ENCODE measurements around the gene MEGF6.

MEGF6 gene

DNA sequence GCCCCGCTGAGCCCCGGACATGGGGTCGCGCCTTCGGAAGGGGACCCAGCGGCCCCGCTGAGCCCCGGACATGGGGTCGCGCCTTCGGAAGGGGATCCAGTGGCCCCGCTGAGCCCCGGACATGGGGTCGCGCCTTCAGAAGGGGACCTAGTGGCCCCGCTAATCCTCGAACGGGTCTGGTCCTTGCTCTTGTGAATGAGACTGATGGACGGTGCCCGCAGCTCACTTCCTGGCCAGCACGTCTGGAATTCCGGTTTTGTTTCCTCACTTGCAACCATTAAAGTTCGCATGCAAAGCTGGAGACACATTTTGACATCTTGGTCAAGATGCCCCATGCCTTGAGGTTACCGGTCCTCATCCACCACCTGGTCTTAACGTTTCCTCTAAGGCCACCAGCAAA is 33.0 kb upstream of the MEGF6 start:
- no peak for DNase-seq (ENCODE audit: low read depth in 2 of 2)

DNA sequence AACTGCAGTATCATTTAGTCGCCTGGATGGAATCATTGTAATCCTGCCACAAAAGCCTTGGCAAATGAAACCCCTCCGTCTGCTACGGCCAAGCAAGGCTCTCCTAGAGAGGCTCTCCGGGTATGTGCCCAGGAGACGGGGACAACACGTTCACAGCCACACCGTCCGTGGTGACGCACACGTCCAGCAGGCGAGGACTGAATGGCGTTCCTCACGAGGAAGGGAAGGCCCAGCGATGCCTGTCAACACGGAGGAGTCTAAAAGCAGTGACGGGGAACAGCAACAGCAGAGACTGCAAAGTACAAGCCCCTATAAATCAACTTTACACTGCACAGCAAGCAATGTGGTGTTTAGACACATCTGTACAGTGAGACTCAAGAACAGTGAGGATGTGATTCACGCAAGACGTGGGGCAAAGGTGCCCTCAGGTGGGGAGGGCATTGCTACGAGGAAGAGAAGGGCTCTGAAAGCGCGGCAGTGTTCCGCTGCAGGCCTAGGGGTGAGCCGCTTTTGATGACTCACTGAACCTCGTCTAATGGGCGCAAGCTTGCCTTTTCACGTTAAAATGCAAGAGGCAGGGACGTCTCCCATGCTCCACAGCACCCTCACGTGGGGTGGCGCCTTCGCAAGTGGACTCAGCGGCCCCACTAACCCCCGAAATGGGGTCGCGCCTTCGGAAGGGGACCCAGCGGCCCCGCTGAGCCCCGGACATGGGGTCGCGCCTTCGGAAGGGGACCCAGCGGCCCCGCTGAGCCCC is 31.8 kb upstream of the MEGF6 start:
- no peak for DNase-seq (ENCODE audit: low read depth in 2 of 2)

DNA sequence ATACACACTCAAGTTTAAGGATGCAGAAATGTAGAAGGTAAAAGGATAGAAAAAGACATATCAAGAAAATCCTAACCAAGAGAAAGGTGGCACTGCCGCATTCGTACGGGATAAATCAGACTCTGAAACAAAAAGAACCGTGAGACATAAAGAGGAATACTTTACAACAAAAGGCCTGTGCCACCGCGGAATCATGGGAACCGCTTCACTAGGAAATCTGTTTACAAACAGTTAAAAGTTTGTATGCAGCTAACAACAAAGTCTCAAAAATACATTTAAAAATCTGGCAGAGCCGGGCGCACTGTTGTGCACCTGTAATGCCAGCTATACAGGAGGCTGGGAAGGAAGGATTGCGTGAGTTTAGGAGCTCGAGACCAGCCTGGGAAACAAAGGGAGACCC is 30.5 kb upstream of the MEGF6 start:
- DNase-seq (ENCODE audit: low read depth in 2 of 2): no peak

DNA sequence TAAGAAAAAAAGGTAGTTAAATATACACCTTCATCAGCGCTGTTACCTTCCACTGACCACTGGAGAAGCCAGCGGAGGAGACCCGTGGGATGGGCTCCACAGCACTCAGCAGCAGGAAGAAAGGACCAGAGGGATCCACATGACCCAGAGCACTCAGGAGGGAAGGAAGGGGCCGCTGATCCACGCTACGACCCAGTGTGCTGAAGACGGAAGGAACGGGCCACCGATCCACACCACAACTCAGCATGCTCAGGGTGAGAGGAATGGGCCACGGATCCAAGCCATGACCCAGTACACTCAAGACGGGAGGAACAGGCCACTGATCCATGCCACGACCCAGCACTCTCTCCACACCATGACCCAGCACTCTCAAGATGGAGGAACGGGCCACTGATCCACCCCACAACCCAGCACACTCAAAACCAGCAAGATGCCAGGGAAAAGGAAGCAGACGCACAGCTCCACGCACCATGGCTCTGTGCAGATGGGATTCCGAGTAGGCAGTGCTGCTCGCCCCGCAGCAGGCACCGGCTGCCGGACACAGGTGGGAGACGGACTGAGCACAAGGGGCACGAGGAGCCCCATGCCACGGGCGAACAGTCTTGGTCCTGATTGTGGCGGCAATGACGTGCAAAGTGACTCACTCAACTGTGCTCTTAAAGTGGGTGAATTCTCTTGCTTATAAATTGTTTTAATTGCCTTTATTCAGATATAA is 29.9 kb upstream of the MEGF6 start:
- no peak for DNase-seq (ENCODE audit: low read depth in 2 of 2)

DNA sequence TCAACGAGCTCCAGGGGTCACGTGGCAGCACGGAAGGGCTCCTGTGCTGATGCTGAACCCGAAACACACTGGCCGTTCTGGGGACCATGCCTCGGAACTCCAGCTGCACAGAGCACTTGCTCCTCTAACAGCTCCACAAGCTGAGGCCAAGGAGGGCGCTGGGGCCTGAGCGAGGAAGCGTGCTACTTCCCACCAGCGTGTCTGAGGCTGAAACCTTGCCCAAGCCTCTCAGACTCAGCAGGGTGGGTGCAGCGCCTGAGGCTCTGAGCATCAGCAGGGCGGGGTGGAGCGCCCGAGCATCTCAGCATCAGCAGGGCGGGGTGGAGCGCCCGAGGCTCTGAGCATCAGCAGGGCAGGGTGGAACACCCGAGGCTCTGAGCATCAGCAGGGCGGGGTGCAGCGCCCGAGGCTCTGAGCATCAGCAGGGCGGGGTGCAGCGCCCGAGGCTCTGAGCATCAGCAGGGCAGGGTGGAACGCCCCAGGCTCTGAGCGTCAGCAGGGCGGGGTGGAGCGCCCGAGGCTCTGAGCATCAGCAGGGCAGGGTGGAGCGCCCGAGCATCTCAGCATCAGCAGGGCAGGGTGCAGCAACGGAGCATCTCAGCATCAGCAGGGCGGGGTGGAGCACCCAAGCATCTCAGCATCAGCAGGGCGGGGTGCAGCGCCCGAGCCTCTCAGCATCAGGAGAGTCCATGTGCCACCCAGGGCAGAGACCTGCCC is 29.0 kb upstream of the MEGF6 start:
- DNase-seq (ENCODE audit: low read depth in 2 of 2): no peak

DNA sequence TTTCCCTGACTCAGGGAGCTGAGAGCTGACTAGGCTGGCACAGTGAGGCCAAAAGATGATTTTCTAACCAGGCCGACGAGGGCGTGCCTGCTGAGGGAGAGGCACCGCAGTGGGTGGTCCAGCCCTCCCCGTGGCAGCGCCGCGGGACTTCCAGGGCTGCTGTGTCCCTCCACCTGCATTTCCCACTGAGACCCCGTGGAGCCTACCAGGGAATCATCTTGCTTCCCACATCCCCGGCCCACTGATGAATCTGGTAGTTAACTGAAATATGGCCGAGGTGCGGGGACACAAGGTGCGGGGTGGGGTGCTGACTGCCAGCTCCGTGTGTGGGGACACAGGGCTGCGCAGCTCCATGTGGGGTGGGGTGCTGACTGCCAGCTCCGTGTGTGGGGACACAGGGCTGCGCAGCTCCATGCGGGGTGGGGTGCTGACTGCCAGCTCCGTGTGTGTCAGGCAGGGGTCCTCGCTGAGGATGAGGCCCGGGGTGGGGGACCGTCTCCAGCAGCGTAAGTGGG is 28.1 kb upstream of the MEGF6 start:
- no peak for DNase-seq (ENCODE audit: low read depth in 2 of 2)

DNA sequence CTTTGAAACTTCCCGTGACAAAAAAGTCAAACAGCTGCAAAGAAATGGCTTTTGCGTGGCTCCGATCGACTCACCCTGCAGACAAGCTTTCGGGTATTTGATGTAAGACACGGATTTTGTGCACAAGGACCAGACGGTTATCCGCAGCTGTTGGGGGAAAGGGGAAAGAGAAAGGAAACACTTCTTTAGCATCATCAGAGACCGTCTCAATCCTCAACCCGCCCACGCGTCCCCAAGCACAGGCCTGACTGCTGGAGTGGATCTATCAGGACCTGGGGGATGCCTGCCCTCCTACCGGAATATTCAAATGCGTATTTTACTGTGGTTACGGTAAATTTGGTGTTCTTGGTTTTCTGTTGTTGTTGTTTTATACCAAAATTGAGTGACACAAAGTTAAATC is 27.4 kb upstream of the MEGF6 start:
- no peak for DNase-seq (ENCODE audit: low read depth in 2 of 2)

DNA sequence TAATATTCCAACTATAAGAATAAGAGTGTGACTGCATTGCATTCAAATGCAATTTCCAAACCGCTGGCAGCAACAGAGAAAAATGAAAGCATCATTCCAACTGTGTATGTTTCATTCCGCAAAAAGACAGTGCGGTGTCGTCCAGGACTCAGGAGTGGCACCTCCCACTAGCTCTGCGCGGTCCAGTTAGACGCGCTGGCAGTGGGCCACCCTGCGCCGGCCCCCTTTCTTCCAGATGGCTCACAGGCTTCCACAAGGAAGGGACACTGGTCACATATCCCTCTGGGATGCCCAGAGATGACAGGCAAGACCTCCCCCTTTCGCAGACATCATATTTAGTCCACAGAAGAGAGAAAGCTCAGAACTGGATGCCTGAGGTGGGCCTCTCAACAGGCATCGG is 26.7 kb upstream of the MEGF6 start:
- DNase-seq (ENCODE audit: low read depth in 2 of 2): no peak

DNA sequence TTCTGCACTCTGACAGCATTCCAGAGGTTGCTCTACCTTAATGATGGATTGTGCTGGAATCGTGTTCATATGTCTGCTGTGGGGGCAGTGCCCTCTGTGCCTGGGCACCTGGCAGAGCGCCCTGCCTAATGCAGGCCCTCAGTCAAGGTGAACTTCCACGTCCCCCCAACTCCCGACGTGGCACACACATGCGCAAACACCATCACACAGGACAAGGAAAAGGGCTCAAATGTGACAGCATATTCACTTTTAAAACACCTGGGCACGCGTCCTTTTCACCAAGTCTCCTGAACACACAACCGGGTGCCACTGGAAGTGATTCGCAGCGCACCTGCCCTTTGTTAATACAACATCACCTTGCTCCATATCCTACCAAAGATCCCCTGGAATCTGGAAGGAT is 25.2 kb upstream of the MEGF6 start:
- no peak for DNase-seq (ENCODE audit: low read depth in 2 of 2)

DNA sequence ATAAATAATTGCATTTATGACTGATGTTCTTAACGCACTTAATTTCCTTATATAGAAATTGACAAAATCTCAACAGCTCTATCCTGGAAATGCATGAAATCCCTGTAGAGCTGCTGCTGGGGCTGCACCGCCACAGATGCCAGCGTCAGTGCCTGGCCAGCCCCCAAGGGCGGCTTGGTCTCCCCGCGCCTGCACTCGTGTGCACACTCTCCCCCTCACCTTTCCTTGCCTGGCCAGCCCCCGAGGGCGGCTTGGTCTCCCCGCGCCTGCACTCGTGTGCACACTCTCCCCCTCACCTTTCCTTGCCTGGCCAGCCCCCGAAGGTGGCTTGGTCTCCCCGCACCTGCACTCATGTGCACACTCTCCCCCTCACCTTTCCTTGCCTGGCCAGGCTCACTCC is 24.8 kb upstream of the MEGF6 start:
- DNase-seq (ENCODE audit: low read depth in 2 of 2): no peak

DNA sequence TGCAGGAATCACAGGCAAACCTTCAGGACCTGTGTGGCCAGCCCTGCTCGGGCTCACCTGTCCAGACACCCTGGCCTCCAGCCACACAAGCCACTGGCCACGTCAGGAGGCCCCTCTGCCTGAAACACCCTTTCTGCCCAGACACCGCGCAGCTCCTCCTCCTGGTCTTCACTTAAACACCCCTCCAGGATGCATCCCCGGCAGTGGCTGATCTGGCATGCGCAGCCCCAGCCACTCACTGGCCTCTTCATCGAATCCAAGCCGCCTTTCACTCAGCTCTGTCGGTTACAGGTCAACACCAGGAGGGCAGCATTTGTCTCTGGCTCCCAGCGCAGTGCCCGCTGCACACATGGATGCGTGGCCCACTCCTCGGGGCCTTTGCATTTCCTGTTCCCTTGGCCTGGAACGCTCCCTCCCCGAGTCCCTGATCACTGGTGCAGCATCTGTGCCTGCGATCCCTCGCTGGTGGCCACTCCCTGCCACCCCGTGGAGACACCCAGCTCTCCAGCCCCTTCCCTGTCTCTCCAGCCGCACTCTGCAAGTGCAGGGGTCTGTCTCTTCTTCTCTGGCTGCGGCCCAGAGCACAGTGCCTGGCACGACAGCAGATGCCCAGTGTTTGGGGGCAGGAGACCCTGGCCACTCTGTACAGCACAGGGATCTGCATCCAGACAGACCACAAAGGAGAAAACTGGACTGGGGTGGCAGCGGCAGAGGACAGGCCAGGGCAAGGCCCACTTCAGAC is 22.9 kb upstream of the MEGF6 start:
- no peak for DNase-seq (ENCODE audit: low read depth in 2 of 2)

DNA sequence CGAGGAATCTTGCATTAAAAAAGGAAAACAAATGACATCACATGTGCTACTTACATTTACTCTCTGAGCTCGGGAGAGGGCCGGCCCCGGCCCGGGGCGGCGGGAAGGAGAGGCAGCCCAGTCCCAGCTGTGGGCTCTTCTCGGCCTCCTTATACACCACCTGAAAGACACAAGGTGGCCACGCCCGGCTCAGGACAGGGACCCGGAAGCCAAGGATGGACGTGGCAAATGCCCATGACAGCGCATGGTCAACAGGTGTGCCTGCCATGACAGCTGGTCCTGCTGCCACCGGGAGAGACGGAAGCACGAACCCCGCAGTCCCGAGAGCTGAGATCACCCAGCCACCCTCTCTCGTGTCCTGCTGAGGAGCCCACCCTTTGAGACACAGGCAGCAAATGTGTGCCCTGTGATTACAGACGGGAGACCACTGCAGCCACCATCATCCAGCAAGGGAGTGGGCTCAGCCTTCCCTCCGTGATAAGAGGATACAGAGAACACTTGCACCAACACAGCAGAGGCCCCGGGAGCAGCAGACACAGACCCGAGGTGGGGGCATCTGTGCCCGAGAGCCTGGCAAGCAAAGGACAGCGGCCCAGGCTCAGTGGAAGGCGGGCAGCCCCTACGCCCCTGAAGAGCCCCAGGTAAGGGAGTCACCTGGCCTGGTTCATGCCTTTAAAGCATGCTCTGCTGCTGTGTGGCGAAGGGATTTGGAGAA is 22.2 kb upstream of the MEGF6 start:
- no peak for DNase-seq (ENCODE audit: low read depth in 2 of 2)

DNA sequence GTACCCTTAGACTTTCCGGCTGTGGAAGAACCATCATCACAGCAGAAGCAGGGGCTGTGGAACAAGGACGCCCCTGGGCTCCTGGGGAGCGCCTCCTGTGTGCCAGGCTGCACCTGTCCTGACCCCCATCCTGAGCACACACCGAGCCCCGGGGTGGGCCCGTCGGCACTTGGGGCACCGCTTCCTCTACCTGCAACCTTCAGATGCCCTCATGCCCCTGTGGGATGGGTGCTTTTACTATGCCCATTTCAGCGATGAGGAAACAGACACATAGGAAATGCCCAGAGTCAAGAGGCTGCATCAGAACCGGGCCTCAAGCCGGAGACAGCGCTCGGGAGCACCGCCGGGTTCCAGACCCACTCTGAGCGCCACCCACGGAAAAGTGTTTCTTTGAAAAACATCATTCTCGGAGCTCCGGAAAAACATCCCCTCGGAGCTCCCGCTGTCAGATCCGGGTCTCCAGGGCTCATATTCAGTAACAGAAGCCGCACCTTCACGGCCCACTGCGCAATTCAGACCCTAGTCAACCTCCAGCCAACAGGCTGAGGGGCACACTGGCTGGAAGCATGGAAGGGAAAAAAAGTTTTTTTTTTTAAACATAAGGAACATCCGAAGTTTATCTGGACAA is 21.5 kb upstream of the MEGF6 start:
- DNase-seq (ENCODE audit: low read depth in 2 of 2): no peak

DNA sequence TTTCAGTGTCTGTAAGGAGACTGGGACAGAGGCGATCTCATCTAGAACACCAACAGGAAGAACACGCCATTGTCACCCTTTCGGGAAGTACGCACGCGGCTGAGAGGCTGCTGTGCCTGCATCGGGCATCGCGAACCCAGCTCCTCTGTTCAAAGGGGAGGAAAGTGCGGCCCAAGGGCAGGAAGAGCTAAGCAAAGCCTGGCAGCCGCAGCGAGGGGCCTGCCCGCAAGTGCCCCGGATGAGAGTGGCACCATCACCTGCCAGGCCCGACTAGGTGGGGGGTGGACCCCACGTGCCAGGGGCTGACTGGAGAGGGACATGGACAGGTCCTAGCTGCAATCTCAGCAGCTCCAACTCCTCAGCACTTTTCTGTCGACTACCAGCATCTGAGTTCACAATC is 21.0 kb upstream of the MEGF6 start:
- DNase-seq (ENCODE audit: low read depth in 2 of 2): no peak

DNA sequence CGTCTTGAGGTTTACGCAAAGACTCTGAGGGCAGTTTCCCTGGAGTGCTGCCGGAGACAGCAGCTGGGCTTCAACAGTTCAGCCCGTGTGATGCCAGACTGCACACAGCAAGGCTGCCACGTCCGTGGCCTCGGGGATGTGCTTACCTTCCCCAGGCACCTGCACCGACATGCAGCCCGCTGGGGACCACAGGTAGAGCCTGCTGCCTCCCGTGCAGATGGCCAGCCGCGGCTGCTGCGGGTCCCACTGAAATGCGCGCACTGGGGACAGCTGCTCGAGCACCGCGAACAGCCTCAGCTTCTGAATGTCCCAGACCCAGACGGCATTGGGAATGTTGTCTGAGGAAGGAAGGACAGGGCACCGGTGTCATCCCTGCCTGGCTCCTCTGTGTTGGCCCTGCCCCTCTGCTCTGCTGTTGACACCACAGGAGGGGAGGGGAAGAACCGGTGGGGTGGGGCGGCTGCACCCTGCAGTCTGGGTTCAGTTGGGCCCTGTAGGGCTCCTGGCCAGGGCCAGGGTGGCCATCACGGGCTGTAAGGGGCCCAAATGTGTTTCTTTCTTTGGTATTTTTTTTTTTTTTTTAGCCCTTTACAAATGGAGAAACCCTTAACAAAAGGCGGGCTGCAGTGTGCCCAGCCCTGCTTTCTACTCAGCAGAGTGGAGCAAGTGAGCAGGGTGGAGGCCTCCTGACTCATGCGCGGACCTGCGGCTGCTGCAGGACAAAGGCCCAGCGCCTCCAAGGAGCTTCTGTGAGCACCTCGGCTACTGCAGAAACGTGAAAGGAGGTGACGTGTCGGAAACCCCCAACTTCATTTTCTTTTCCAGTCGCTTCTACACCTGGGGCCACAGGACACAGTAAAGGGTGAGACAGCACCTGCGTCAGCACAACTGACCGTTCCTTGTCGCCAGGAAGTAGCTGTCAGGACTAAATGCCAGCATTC is 20.3 kb upstream of the MEGF6 start:
- DNase-seq (ENCODE audit: low read depth in 2 of 2): no peak

DNA sequence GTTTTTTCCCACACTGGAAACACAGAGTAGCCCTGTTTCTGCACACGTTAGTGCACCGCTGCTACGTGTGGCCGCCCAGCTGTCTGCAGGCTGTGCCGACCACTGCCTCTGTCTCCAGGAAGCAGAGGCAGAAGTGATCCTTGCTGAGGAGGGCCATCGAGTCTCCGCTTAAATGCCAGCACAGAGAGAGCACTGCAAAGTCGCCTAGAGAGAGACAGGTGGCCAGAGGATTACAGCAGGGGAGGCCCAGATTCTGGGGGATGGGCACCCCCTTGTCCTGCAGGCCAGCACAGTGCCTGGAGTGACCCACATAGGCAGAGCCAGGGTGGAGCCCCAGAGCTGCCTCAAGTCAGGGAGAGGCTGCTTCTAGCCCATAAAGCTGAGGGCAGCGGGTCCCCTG is 19.6 kb upstream of the MEGF6 start:
- DNase-seq (ENCODE audit: low read depth in 2 of 2): no peak

DNA sequence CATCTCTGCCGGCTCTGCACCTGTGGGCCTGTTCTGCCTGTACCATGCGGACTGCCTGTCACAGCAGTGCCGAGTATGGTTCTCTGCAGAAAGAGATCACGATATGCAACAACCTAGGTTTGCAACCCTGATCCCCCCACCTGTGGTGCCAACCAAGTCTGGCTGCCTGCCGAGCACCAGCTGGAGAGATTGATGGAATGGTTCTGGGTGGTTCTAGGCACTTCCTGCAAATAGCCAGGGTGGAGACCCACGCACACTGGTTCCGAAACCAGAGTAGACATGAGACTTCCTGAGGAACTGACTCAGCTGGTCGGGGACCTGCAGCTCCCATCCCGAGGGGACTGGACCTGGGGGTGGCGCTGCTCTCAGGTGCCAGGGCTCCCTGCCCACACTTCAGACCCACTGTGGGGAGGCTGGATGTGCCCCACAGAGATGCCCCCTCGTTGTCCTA is 18.9 kb upstream of the MEGF6 start:
- no peak for DNase-seq (ENCODE audit: low read depth in 2 of 2)

DNA sequence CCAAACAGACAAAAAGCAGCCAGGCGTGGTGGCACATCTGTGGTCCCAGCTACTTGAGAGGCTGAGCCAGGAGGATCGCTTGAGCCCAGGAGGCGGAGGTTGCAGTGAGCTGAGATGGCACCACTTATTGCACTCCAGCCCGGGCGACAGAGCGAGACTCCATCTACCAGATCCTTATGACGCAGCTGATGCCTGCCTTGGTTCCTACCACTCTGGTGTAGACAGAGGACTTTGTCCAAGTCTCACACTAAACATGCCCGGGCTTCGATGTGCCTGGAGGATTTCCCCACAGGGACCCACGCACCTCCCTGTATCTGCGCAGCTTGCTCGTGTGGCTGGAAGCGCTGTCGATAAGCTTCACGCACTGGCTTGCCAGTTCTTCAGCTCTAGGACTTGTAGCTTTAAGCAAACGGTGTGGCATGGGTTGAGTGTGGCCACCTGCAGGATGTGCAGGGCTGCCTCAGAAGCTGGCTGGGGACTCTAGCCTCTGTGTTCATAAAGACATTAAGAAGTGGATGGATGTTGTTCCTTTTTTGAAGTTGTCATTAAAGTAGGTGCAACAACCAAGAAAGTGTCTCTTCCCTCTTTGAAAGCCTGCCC is 18.4 kb upstream of the MEGF6 start:
- DNase-seq (ENCODE audit: low read depth in 2 of 2): no peak

DNA sequence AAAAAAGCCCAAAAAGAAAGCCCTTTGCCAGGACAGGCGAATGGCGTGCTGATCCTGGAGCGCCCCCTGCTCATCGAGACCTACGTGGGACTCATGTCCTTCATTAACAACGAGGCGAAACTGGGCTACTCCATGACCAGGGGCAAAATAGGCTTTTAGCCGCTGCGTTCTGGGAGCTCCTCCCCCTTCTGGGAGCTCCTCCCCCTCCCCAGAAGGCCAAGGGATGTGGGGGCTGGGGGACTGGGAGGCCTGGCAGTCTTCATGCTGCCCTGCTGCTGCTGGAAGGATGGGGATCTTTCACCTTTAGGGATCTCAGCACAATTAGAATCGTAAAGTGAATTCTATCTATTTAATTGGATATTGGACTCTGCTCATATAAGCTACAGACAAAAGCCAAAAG is 17.1 kb upstream of the MEGF6 start:
- no peak for DNase-seq (ENCODE audit: low read depth in 2 of 2)

All from stimulated activated CD4-positive, alpha-beta T cell treated with anti-CD3 and anti-CD28 coated beads, Interleukin-1b, Interleukin-23, amount 100 ng/mL, for 4 hours (primary cell).